Measurements from ENCODE around the gene RNF217. TPM values are rescaled to one million over a fixed set of nuclear protein-coding genes. Genes with fewer than 3 reads are reported as not detected.

RNF217 gene
- total and polyA plus RNA-seq, 2 of the 8 experiments (the other 6 are each of a cell fraction or from before 2014, with no cell fraction given), result 2.0 to 8.9 TPM

GRCh38 chr6:124970243-124970642, 8.0 kb downstream of the RNF217 start:
- ChIA-PET POLR2A (ENCODE audit: partially characterized antibody) (no interaction called here), CTCF (ENCODE audit: partially characterized antibody) (interaction anchor here (2.2 kb wide), 2 partner anchors 8 to 143 kb away, joined by 7 read pairs; no protein-coding TSS in a partner anchor)
- no peak overlapping the region for H4K5ac ChIP-seq (ENCODE audit: insufficient read length, low read depth, low read length)
- no peak overlapping the region for H4K8ac ChIP-seq (ENCODE audit: extremely low read depth, insufficient read depth, low read length)
- no peak overlapping the region for H2BK120ac ChIP-seq (replicated peaks; ENCODE audit: low read depth, low read length)
- H3K27me3 ChIP-seq (replicated peaks in 1 of 4; ENCODE audit: control insufficient read depth in 3 of 4, extremely low read depth in 1 of 4, insufficient read depth in 3 of 4, low read length in 3 of 4), result peaks cover 0 to 1% (median 0%) of the 10 kb centered on the region in 4 experiments; a peak in 1 of 7 replicates
- no peak overlapping the region for H3K56ac ChIP-seq (replicated peaks; ENCODE audit: insufficient read length, low read depth, low read length)
- H3K4me3 ChIP-seq (ENCODE audit: extremely low read depth in 1 of 4, insufficient read depth in 2 of 4, low read depth in 3 of 4, low read length in 4 of 4), result no peak overlapping the region
- peaks cover 0 to 9% of the 10 kb centered on the region in 2 experiments; a peak in 1 of 4 replicates for H3K79me2 ChIP-seq (ENCODE audit: control insufficient read depth in 1 of 2, insufficient read depth in 2 of 2, low read length in 2 of 2)
- no peak overlapping the region for H3K4ac ChIP-seq (replicated peaks; ENCODE audit: insufficient read length, low read depth, low read length)
- no peaks in the 10 kb centered on the region for H3K79me1 ChIP-seq (ENCODE audit: low read depth, low read length)
- H4K91ac ChIP-seq (replicated peaks; ENCODE audit: insufficient read length, low read length), result no peak overlapping the region
- no peak overlapping the region for H3K23ac ChIP-seq (ENCODE audit: insufficient read length)
- H2BK20ac ChIP-seq (ENCODE audit: low read length), result no peak overlapping the region
- no peaks in the 10 kb centered on the region for H4K20me1 ChIP-seq (replicated peaks in 1 of 2; ENCODE audit: control insufficient read depth in 1 of 2, insufficient read depth in 2 of 2, low read length in 2 of 2)
- no peak overlapping the region for H2BK12ac ChIP-seq (ENCODE audit: low read depth, low read length)
- no peak overlapping the region for H3K4me2 ChIP-seq (ENCODE audit: insufficient read depth in 1 of 2, low read depth in 2 of 2, low read length in 2 of 2)
- FAIRE-seq (no peak), DNase-seq (ENCODE audit: low read depth in 1 of 2, low spot score in 2 of 2) (no peak)
- no peaks in the 10 kb centered on the region for H3K36me3 ChIP-seq (ENCODE audit: control insufficient read depth in 2 of 4, insufficient read depth in 4 of 4, low read length in 3 of 4)
- no peak overlapping the region for H2AK5ac ChIP-seq (ENCODE audit: low read depth, low read length)
- 82% methylated on average over 5 of the region's 5 CpGs; no CpG with 5 or more reads in 1 of the 2 experiments for WGBS, 2 experiments (ENCODE audit: extremely low coverage in 1 of 2, insufficient coverage in 1 of 2, insufficient read length in 1 of 2, insufficient replicate concordance in 2 of 2, low coverage in 1 of 2, low lambda C conversion rate in 2 of 2, missing lambda C conversion rate in 1 of 2)
- no peak overlapping the region for H3K18ac ChIP-seq (ENCODE audit: extremely low read depth, low read length)
- no peak overlapping the region for H3K14ac ChIP-seq (ENCODE audit: insufficient read length)
- no peaks in the 10 kb centered on the region for H3K9me3 ChIP-seq (ENCODE audit: insufficient read depth in 2 of 2, low read depth in 1 of 2, low read length in 1 of 2)
- peaks cover 0 to 3% (median 0%) of the 10 kb centered on the region in 4 experiments; a peak in 1 of 7 replicates for H3K4me1 ChIP-seq (replicated peaks in 1 of 4; ENCODE audit: control insufficient read depth in 3 of 4, insufficient read depth in 4 of 4, low read length in 3 of 4)
- H2AFZ ChIP-seq (ENCODE audit: low read length), result no peak overlapping the region
- TF ChIP-seq SIN3A (conservative IDR thresholded peaks at IDR 0.05 in 1 of 2, IDR thresholded peaks at IDR 0.05 in 1 of 2; ENCODE audit: low read depth in 1 of 2, low read length in 2 of 2), result no peak
- TF ChIP-seq CEBPB (IDR thresholded peaks at IDR 0.05; ENCODE audit: low read depth, low read length), result no peak
- TF ChIP-seq YY1 (IDR thresholded peaks at IDR 0.05; ENCODE audit: low read depth, low read length), result no peak
- no peak for TF ChIP-seq FOSL1 (IDR thresholded peaks at IDR 0.05; ENCODE audit: insufficient read depth, low read depth, low read length)
- TF ChIP-seq JUND (IDR thresholded peaks at IDR 0.05; ENCODE audit: low read length), result no peak
- H2BK5ac ChIP-seq (ENCODE audit: low read depth, low read length), result no peak overlapping the region
- H3K27ac ChIP-seq (ENCODE audit: low read depth, low read length), result no peak overlapping the region
- H3K23me2 ChIP-seq (ENCODE audit: low read depth, low read length), result peaks cover 2% of the 10 kb centered on the region; the same call in 1 of the 2 replicates
- H2BK15ac ChIP-seq (ENCODE audit: low read length), result no peak overlapping the region
- H3K9ac ChIP-seq (replicated peaks in 1 of 4; ENCODE audit: extremely low read depth in 1 of 4, low read depth in 3 of 4, low read length in 3 of 4), result no peak overlapping the region

All from H1 (cell line).